ENCODE data around the gene DYNC2H1. TPM values are rescaled to one million over a fixed set of nuclear protein-coding genes. Genes with fewer than 3 reads are reported as not detected.

DYNC2H1 gene
- total RNA-seq, 1 donor from 2014 or later = 61.1 TPM

DNA sequence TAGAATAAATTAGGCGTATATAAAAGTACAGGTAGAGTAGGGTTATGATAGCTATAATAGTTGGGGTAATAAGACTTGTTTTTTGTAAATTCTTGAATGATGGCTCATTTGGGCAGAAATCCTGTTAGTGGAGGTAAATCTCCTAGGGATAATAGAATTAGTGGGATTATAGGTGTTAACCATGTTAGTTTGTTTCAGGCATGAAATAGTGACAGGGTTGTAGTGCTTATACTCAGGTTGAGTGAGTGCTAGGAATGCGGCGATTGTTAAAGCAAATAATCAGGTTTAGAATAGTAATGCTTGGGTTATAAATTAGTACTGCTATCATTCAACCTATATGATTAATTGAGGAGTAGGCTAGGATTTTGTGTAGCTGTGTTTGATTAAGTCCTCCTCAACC, 297.1 kb downstream of the DYNC2H1 start:
- H3K36me3 ChIP-seq = no peaks in the 10 kb centered on the region
- H3K36me3 Mint-ChIP-seq = no peaks in the 10 kb centered on the region
- H3K9me3 ChIP-seq (ENCODE audit: low read depth) = no peaks in the 10 kb centered on the region
- no peaks in the 10 kb centered on the region for H3K27me3 ChIP-seq
- no peak overlapping the region for H3K4me2 ChIP-seq
- TF ChIP-seq EZH2 (IDR thresholded peaks at IDR 0.05) (no peak), EZH2phosphoT487 (IDR thresholded peaks at IDR 0.05) (no peak)
- TF ChIP-seq, protein P1, sequence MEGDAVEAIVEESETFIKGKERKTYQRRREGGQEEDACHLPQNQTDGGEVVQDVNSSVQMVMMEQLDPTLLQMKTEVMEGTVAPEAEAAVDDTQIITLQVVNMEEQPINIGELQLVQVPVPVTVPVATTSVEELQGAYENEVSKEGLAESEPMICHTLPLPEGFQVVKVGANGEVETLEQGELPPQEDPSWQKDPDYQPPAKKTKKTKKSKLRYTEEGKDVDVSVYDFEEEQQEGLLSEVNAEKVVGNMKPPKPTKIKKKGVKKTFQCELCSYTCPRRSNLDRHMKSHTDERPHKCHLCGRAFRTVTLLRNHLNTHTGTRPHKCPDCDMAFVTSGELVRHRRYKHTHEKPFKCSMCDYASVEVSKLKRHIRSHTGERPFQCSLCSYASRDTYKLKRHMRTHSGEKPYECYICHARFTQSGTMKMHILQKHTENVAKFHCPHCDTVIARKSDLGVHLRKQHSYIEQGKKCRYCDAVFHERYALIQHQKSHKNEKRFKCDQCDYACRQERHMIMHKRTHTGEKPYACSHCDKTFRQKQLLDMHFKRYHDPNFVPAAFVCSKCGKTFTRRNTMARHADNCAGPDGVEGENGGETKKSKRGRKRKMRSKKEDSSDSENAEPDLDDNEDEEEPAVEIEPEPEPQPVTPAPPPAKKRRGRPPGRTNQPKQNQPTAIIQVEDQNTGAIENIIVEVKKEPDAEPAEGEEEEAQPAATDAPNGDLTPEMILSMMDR (IDR thresholded peaks at IDR 0.05) = no peak
- H3K4me3 Mint-ChIP-seq = no peak overlapping the region
- no peaks in the 10 kb centered on the region for H4K20me1 ChIP-seq (ENCODE audit: low read depth)
- H3K9me3 Mint-ChIP-seq = no peaks in the 10 kb centered on the region
- H3K27ac Mint-ChIP-seq = no peak overlapping the region
- H3K79me2 ChIP-seq (ENCODE audit: low read depth) = no peaks in the 10 kb centered on the region
- H3K4me1 ChIP-seq = no peaks in the 10 kb centered on the region
- peak; percentile 32 for DNase-seq (ENCODE audit: low spot score)
- H2AFZ ChIP-seq (replicated peaks) = no peak overlapping the region
- no peak overlapping the region for H3K9ac ChIP-seq
- no peaks in the 10 kb centered on the region for H3K4me1 Mint-ChIP-seq
- peaks cover 2% of the 10 kb centered on the region for H3K27me3 Mint-ChIP-seq (ENCODE audit: insufficient read depth, low read depth)
- H3K4me3 ChIP-seq = no peak overlapping the region
- H3K27ac ChIP-seq = no peak overlapping the region
- no peaks in the 10 kb centered on the region for H3F3A ChIP-seq (ENCODE audit: low read depth)

DNA sequence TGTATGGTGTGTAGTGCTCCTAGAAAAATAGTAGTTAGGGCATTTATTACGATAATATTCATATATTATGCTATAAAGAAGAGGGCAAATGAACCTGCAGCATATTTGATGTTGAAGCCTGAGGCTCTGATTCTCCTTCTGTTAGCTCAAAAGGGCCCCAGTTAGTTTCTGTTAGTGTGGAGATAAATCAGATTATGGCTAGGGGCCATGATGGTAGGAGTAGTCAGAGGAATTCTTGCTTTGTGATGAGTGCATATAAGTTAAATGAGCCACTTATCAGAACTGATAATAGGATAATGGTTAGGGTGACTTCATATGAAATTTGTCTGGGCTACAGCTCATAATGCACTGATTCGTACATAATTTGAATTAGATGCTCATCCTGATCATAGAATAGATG, 298.4 kb downstream of the DYNC2H1 start:
- Histone ChIP-seq H3F3A (ENCODE audit: low read depth) (no peaks in the 10 kb centered on the region), H3K27me3 (no peaks in the 10 kb centered on the region), H3K36me3 (no peaks in the 10 kb centered on the region), H2AFZ (replicated peaks) (no peak overlapping the region), H3K9me3 (ENCODE audit: low read depth) (no peaks in the 10 kb centered on the region), H3K4me1 (no peaks in the 10 kb centered on the region), H3K4me3 (no peak overlapping the region), H3K9ac (no peak overlapping the region), H4K20me1 (ENCODE audit: low read depth) (no peaks in the 10 kb centered on the region), H3K79me2 (ENCODE audit: low read depth) (no peaks in the 10 kb centered on the region), H3K27ac (no peak overlapping the region), H3K4me2 (no peak overlapping the region)
- H3K27ac Mint-ChIP-seq = no peak overlapping the region
- no peaks in the 10 kb centered on the region for H3K9me3 Mint-ChIP-seq
- DNase-seq (ENCODE audit: low spot score) = no peak
- no peak overlapping the region for H3K4me3 Mint-ChIP-seq
- no peaks in the 10 kb centered on the region for H3K36me3 Mint-ChIP-seq
- H3K4me1 Mint-ChIP-seq = no peaks in the 10 kb centered on the region
- no peak for TF ChIP-seq EZH2 (IDR thresholded peaks at IDR 0.05)
- TF ChIP-seq, protein P1 (IDR thresholded peaks at IDR 0.05) = no peak
- TF ChIP-seq EZH2phosphoT487 (IDR thresholded peaks at IDR 0.05) = no peak
- H3K27me3 Mint-ChIP-seq (ENCODE audit: insufficient read depth, low read depth) = no peaks in the 10 kb centered on the region

DNA sequence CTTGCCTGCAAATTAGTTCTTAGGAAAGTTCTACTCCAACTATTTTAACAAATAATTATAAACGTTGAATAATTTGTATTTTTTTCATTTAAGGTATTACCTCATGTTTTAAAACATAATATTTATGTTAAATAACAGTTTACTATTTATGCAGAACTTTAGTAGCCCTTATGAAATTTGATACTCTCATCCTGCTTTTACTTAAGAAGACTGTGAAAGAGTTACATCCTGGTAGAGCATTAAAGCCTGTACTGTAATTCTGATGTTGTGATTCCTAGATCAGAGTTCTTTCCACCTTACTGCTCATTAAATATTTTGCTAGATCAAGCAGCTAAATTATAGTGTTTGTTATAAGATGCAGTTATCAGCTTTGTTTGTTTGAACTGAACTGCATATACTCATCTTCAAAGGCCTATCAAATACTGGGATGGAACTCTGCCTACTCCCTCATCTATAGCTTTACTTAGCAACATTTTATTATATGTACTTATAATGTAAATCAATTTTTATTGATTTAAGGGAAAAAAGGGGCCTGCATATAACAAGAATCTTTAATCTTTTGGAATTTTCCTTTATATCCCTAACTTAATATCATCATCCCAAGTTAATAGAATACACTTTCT, 304.2 kb downstream of the DYNC2H1 start:
- no peak overlapping the region for H2AFZ ChIP-seq (replicated peaks)
- no peak for DNase-seq (ENCODE audit: low spot score)
- no peak for TF ChIP-seq EZH2phosphoT487 (IDR thresholded peaks at IDR 0.05)
- no peak for TF ChIP-seq EZH2 (IDR thresholded peaks at IDR 0.05)
- TF ChIP-seq, protein P1 (IDR thresholded peaks at IDR 0.05) = no peak
- H3K4me1 ChIP-seq = no peaks in the 10 kb centered on the region
- Mint-ChIP-seq H3K4me3 (no peak overlapping the region), H3K4me1 (no peaks in the 10 kb centered on the region), H3K27me3 (ENCODE audit: insufficient read depth, low read depth) (no peaks in the 10 kb centered on the region), H3K27ac (no peak overlapping the region), H3K36me3 (peaks cover 4% of the 10 kb centered on the region), H3K9me3 (no peaks in the 10 kb centered on the region)
- no peak overlapping the region for H3K4me3 ChIP-seq
- H3K36me3 ChIP-seq = no peaks in the 10 kb centered on the region
- no peak overlapping the region for H3K9ac ChIP-seq
- H4K20me1 ChIP-seq (ENCODE audit: low read depth) = no peaks in the 10 kb centered on the region
- no peaks in the 10 kb centered on the region for H3K27me3 ChIP-seq
- H3F3A ChIP-seq (ENCODE audit: low read depth) = no peaks in the 10 kb centered on the region
- H3K4me2 ChIP-seq = no peak overlapping the region
- H3K9me3 ChIP-seq (ENCODE audit: low read depth) = no peaks in the 10 kb centered on the region
- H3K27ac ChIP-seq = no peak overlapping the region
- no peaks in the 10 kb centered on the region for H3K79me2 ChIP-seq (ENCODE audit: low read depth)
